Non-pigmented ciliary epithelial cell (primary cell): ENCODE results near the gene DNAH17.

Source experiments
- DNase-seq: peaks from one replicate; pipeline ENCODE4 v3.0.0-alpha.2; 2010; ENCODE audit warnings: low read depth

DNAH17 gene

GRCh38 chr17:78577296-78577695 is at the start of gene DNAH17:
Gene DNAH17, minus strand, starts transcription at chr17:78577396. Its CDS starts 2,339 bp downstream, at chr17:78575057.
- DNase-seq = no peak

- DNase-seq = no peak
Measured at GRCh38 chr17:78624324-78625151, 47.3 kb upstream of the DNAH17 start.

GRCh38 chr17:78623541-78623940 is 46.3 kb upstream of the DNAH17 start:
- DNase-seq = no peak

- DNase-seq = no peak
Measured at GRCh38 chr17:78622491-78623265, 45.5 kb upstream of the DNAH17 start.

GRCh38 chr17:78621720-78622490 is 44.7 kb upstream of the DNAH17 start:
- DNase-seq = no peak

GRCh38 chr17:78620099-78620498 is 42.9 kb upstream of the DNAH17 start:
- DNase-seq = no peak

- no peak for DNase-seq
Measured at GRCh38 chr17:78619334-78619733, 42.1 kb upstream of the DNAH17 start.

- DNase-seq = no peak
Measured at GRCh38 chr17:78618264-78619066, 41.3 kb upstream of the DNAH17 start.

- no peak for DNase-seq
Measured at GRCh38 chr17:78617511-78618061, 40.4 kb upstream of the DNAH17 start.

GRCh38 chr17:78616946-78617345 is 39.8 kb upstream of the DNAH17 start:
- DNase-seq = no peak

- DNase-seq = no peak
Measured at GRCh38 chr17:78615631-78616030, 38.4 kb upstream of the DNAH17 start.

- no peak for DNase-seq
Measured at GRCh38 chr17:78613416-78613815, 36.2 kb upstream of the DNAH17 start.

GRCh38 chr17:78611607-78612006 is 34.4 kb upstream of the DNAH17 start:
- DNase-seq = no peak

- no peak for DNase-seq
Measured at GRCh38 chr17:78610951-78611511, 33.8 kb upstream of the DNAH17 start.

- no peak for DNase-seq
Measured at GRCh38 chr17:78609191-78609641, 32.0 kb upstream of the DNAH17 start.

- no peak for DNase-seq
Measured at GRCh38 chr17:78608804-78609186, 31.6 kb upstream of the DNAH17 start.

GRCh38 chr17:78608122-78608803 is 31.1 kb upstream of the DNAH17 start:
- DNase-seq = no peak

- DNase-seq = no peak
Measured at GRCh38 chr17:78607038-78607437, 29.8 kb upstream of the DNAH17 start.

- no peak for DNase-seq
Measured at GRCh38 chr17:78605886-78606285, 28.7 kb upstream of the DNAH17 start.

- DNase-seq = no peak
Measured at GRCh38 chr17:78605429-78605828, 28.2 kb upstream of the DNAH17 start.
